Muscle of leg (tissue), 11 donors: ENCODE results near the gene CRELD2. TPM values are rescaled to one million over a fixed set of nuclear protein-coding genes. Genes with fewer than 3 reads are reported as not detected.
"Not testable (repeated sequence)": the region's sequence is repeated elsewhere in the genome, so short reads cannot be mapped to it uniquely, and the experiment has no call there.

ENCODE experiments used
- DNase-seq: peaks from one replicate; pipeline ENCODE4 v3.0.0; 2013
- H3K27ac ChIP-seq: one replicate; pipeline ENCODE4 v1.5.1; 2013; ENCODE audit warnings: mild to moderate bottlenecking, low read length, control low read depth
- H3K27me3 ChIP-seq: one replicate; pipeline ENCODE4 v1.6.1; 2013; ENCODE audit warnings: low read length; ENCODE audit not compliant: control insufficient read depth, insufficient read depth
- H3K36me3 ChIP-seq: one replicate; pipeline ENCODE4 v1.6.1; 2013; ENCODE audit warnings: low read length; ENCODE audit not compliant: control insufficient read depth, insufficient read depth
- H3K4me1 ChIP-seq: one replicate; pipeline ENCODE4 v1.6.1; 2013; ENCODE audit warnings: low read length; ENCODE audit not compliant: control insufficient read depth, insufficient read depth
- H3K4me3 ChIP-seq: one replicate; pipeline ENCODE4 v1.5.1; 2013; ENCODE audit warnings: low read length, control low read depth
- H3K9me3 ChIP-seq: replicated peaks from 2 replicates; pipeline ENCODE4 v1.6.1; 2013; ENCODE audit warnings: low read depth, low read length; ENCODE audit not compliant: control insufficient read depth
- WGBS: methylation state at CpG from one replicate; pipeline ENCODE4 v1.1.5; 2013; ENCODE audit warnings: missing lambda C conversion rate; ENCODE audit not compliant: insufficient coverage; 5-methylcytosine and 5-hydroxymethylcytosine counted together
- polyA plus RNA-seq, 8 donors: library from polyadenylated mRNA; unstranded; fragments of 120-200 nt; gene quantifications; one replicate each; pipeline versions ENCODE4 v1.2.1 to v1.2.3, GENCODE V29; 2013; ENCODE audit warnings: inconsistent platforms in 1 of 8, low replicate concordance in 1 of 8; ENCODE audit not compliant: insufficient read length in 8 of 8, insufficient read depth in 1 of 8
- total RNA-seq: library from RNA; stranded (reverse); fragments of 120-200 nt; gene quantifications from one replicate; pipeline ENCODE4 v1.2.4, GENCODE V29; 2013

CRELD2 gene
- total and polyA plus RNA-seq, 9 donors, result 17.0 to 27.0 (median 22.2) TPM

DNA sequence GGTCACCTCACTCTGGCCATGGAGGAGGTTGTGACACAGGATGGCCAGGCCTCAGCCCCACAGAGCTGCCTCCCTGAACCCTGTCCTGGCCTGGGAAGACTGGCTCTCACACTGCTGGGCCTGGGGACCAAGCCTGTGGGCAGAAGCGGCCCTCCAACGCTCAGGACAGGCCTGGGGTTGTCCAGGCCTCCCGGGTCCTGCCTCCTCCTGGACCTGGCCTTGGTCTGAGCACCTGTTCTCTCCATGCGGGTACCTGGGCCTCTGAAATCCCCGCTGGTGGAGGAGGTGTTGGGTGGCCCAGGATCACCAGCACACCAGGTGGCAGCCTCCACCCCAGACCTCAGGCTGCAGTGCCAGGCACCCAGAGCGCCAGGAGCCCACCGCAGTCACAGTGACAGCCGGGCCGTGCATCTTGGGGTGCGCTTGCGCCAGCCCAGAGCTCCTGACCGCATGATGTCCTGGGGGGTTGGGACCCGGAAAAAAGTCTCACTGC is 26.0 kb downstream of the CRELD2 start:
- H3K27me3 ChIP-seq, result no peaks in the 10 kb centered on the region
- no peak overlapping the region for H3K4me3 ChIP-seq
- no peak for DNase-seq
- no peak overlapping the region for H3K27ac ChIP-seq
- no peaks in the 10 kb centered on the region for H3K9me3 ChIP-seq
- H3K4me1 ChIP-seq, result peaks cover 19% of the 10 kb centered on the region
- H3K36me3 ChIP-seq, result no peaks in the 10 kb centered on the region
- 86% methylated on average over 10 of the region's 13 CpGs for WGBS

- H3K4me3 ChIP-seq, H3K36me3 ChIP-seq, H3K27ac ChIP-seq, DNase-seq, H3K27me3 ChIP-seq, H3K9me3 ChIP-seq: not testable (repeated sequence)
- 82% methylated on average over 6 of the region's 17 CpGs for WGBS
- H3K4me1 ChIP-seq, result peaks cover 19% of the 10 kb centered on the region
Observed at GRCh38 chr22:49945042-49945794, 26.8 kb downstream of the CRELD2 start.

GRCh38 chr22:49946612-49947295 is 28.3 kb downstream of the CRELD2 start:
- Histone ChIP-seq H3K9me3 (no peaks in the 10 kb centered on the region), H3K27me3 (no peaks in the 10 kb centered on the region), H3K36me3 (no peaks in the 10 kb centered on the region), H3K4me3 (no peak overlapping the region), H3K4me1 (peaks cover 22% of the 10 kb centered on the region), H3K27ac (no peak overlapping the region)
- no peak for DNase-seq
- WGBS, result 73% methylated on average over 17 of the region's 17 CpGs

DNA sequence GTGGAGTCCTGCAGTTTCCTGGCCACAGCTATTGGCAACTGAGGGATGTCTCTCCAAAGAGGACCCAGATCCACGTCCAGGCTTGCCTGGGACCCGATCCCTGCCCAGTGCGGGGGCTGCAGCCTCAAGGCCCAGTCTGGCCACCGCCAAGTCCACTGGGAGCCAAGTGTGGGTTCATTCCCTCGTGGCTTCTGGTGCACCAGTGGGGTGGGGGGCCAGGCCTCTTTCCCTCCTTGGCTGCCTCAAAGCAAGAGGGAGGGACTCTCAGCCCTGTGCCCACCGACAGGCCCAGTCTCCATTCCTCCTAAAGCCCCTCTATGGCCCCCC is 28.8 kb downstream of the CRELD2 start:
- H3K9me3 ChIP-seq, result no peaks in the 10 kb centered on the region
- WGBS, result 53% methylated on average over 5 of the region's 6 CpGs
- H3K27ac ChIP-seq, result no peak overlapping the region
- no peaks in the 10 kb centered on the region for H3K36me3 ChIP-seq
- no peak for DNase-seq
- no peak overlapping the region for H3K4me3 ChIP-seq
- H3K4me1 ChIP-seq, result peaks cover 27% of the 10 kb centered on the region
- no peaks in the 10 kb centered on the region for H3K27me3 ChIP-seq

GRCh38 chr22:49948116-49948957 is 29.9 kb downstream of the CRELD2 start:
- no peak overlapping the region for H3K27ac ChIP-seq
- H3K27me3 ChIP-seq, result no peaks in the 10 kb centered on the region
- no peak for DNase-seq
- H3K9me3 ChIP-seq, result no peaks in the 10 kb centered on the region
- peaks cover 38% of the 10 kb centered on the region for H3K4me1 ChIP-seq
- no peak overlapping the region for H3K4me3 ChIP-seq
- 75% methylated on average over 18 of the region's 23 CpGs for WGBS
- H3K36me3 ChIP-seq, result no peaks in the 10 kb centered on the region

DNA sequence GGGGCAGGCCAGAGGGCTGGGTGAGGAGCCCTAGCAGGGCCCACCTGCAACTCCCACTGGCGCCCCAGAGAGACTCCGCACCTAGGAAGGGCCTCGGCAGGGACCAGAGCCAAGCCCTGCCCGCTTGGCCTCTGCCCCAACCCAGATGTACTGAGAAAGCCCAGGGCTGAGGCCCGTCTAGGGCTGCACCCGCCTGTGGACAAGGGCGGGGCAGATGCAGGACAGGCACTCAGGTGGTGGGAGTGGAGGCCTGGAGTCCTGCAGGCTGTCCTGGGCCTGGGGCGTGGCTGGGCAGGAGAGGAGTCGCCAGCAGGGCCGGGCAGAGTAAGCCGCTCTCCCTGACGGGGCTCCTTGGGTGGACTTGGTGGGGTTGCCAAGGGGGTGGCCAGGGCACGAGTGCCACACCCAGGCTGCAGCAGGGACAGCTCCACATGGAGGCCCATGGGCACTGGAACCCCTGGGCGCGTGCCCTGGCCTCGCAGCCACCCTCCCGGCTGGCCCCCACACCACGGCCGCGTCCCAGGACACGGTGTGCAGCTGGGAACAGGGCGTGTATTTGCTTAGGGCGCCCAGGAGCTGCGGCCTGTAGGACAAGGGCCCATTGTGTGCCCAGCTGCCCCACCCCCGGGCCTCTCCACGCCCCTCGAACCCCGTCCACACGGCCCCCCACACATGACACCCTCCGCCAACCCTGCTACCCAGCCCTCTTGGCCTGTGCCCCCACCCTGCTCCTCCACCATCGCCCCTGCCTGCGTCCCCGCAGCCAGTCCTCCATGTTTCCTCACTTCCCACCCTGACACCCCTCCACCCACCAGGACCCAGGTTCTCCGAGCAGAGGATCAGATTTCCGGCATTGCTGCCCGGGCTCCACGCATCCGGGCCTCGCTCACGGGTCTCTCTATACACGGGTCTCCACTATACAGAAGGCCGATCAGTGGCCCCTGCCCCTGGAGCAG is 30.8 kb downstream of the CRELD2 start:
- H3K27me3 ChIP-seq, result no peaks in the 10 kb centered on the region
- no peak overlapping the region for H3K4me3 ChIP-seq
- H3K4me1 ChIP-seq, result peaks cover 47% of the 10 kb centered on the region
- no peak overlapping the region for H3K27ac ChIP-seq
- no peaks in the 10 kb centered on the region for H3K36me3 ChIP-seq
- DNase-seq, result no peak
- no peaks in the 10 kb centered on the region for H3K9me3 ChIP-seq
- WGBS, result 73% methylated on average over 39 of the region's 42 CpGs

- Histone ChIP-seq H3K9me3 (no peaks in the 10 kb centered on the region), H3K27me3 (no peaks in the 10 kb centered on the region), H3K4me1 (peaks cover 53% of the 10 kb centered on the region), H3K4me3 (no peak overlapping the region), H3K36me3 (no peaks in the 10 kb centered on the region), H3K27ac (no peak overlapping the region)
- DNase-seq, result no peak
- WGBS, result 76% methylated on average over 9 of the region's 11 CpGs
Observed at GRCh38 chr22:49949914-49950292, 31.5 kb downstream of the CRELD2 start.

- Histone ChIP-seq H3K9me3 (no peaks in the 10 kb centered on the region), H3K27me3 (no peaks in the 10 kb centered on the region), H3K36me3 (no peaks in the 10 kb centered on the region), H3K4me1 (peaks cover 59% of the 10 kb centered on the region), H3K4me3 (no peak overlapping the region), H3K27ac (no peak overlapping the region)
- 77% methylated on average over 13 of the region's 18 CpGs for WGBS
- DNase-seq, result no peak
Observed at GRCh38 chr22:49950396-49950994, 32.1 kb downstream of the CRELD2 start.

DNA sequence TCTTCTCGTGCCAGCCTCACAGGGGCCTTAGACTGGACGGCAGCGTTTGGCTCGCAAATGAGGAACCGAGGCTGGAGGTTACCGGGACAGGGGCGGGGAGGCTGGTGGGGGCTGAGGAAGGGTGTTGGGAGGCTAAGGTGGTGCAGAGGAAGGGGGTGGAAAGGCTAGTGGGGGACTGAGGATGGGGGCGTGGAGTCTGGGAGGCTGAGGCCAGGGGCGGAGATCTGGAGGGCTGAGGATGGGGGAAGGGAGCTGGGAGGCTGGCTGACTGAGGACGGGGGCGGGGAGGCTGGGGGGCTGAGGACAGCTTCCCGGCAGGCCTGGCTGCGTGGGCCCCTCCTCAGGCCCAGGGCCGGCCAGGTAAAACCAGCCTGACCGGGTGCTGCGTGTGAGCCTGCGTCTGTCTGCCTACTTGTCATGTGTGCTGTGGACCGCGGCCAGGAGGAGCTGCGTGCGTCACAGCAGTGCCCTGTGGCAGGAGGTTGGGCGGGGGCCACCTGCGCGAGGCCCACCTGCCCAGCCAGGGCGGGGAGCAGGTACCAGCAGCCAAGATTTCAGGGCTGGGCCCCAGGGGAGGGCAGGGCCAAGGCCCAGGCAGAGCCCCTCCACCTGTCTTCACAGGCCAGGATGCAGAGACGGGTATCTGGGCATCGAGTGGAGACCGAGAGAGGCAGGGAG is 32.7 kb downstream of the CRELD2 start:
- Histone ChIP-seq H3K27me3 (no peaks in the 10 kb centered on the region), H3K4me1 (peaks cover 66% of the 10 kb centered on the region), H3K9me3 (no peaks in the 10 kb centered on the region), H3K4me3 (no peak overlapping the region), H3K27ac (no peak overlapping the region), H3K36me3 (no peaks in the 10 kb centered on the region)
- DNase-seq, result no peak
- 73% methylated on average over 25 of the region's 28 CpGs for WGBS
